ENCODE data around the gene KIAA1549. TPM values are rescaled to one million over a fixed set of nuclear protein-coding genes. Genes with fewer than 3 reads are reported as not detected.

Gene KIAA1549
- polyA plus RNA-seq, 2 donors, result 0.16 to 0.20 TPM

GRCh38 chr7:138837627-138838026 lies 143.6 kb downstream of the KIAA1549 start:
- Histone ChIP-seq H3K36me3 (ENCODE audit: control insufficient read depth in 2 of 2, insufficient read depth in 2 of 2, low read length in 1 of 2) (no peaks in the 10 kb centered on the region), H3K27ac (ENCODE audit: low read depth in 2 of 2, low read length in 1 of 2) (no peak overlapping the region), H3K9me3 (ENCODE audit: control insufficient read depth in 2 of 2, insufficient read depth in 1 of 2, low read depth in 1 of 2, low read length in 1 of 2) (no peaks in the 10 kb centered on the region), H3K27me3 (ENCODE audit: control insufficient read depth in 1 of 2, insufficient read depth in 2 of 2, low read length in 2 of 2) (no peaks in the 10 kb centered on the region), H3K4me1 (ENCODE audit: control insufficient read depth in 2 of 2, insufficient read depth in 2 of 2, low read length in 1 of 2) (no peaks in the 10 kb centered on the region), H3K4me3 (ENCODE audit: low read depth in 1 of 2, low read length in 2 of 2) (no peak overlapping the region)
- WGBS, 2 donors, result 54 to 55% methylated on average over 13 of the region's 13 CpGs

DNA sequence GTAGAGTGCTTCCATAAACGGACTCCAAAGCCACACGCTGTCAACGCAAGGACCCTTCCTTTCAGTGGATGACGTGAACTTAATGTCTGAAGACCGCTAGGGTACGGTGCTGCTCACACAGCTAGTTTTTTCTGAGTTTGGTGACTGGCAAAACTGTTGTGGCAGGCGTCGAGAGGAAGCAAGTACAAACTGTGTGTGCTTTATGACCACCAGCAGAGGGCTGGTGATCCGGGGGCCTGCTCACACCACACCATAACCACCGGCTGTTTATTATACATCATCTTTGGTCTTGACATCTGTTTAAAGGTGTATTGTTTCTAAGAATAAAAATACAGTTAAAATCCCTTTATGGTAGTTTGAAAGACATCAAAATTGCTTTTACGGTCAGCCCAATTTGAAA lies 146.1 kb downstream of the KIAA1549 start:
- no peaks in the 10 kb centered on the region for H3K36me3 ChIP-seq (ENCODE audit: control insufficient read depth in 2 of 2, insufficient read depth in 2 of 2, low read length in 1 of 2)
- no peaks in the 10 kb centered on the region for H3K4me1 ChIP-seq (ENCODE audit: control insufficient read depth in 2 of 2, insufficient read depth in 2 of 2, low read length in 1 of 2)
- H3K4me3 ChIP-seq (ENCODE audit: low read depth in 1 of 2, low read length in 2 of 2), result no peak overlapping the region
- no peaks in the 10 kb centered on the region for H3K9me3 ChIP-seq (ENCODE audit: control insufficient read depth in 2 of 2, insufficient read depth in 1 of 2, low read depth in 1 of 2, low read length in 1 of 2)
- WGBS, 2 donors, result 88% methylated on average over 11 of the region's 11 CpGs
- H3K27me3 ChIP-seq (ENCODE audit: control insufficient read depth in 1 of 2, insufficient read depth in 2 of 2, low read length in 2 of 2), result no peaks in the 10 kb centered on the region
- no peak overlapping the region for H3K27ac ChIP-seq (ENCODE audit: low read depth in 2 of 2, low read length in 1 of 2)

- WGBS, 2 donors, result 87 to 88% methylated on average over 9 of the region's 9 CpGs
- H3K36me3 ChIP-seq (ENCODE audit: control insufficient read depth in 2 of 2, insufficient read depth in 2 of 2, low read length in 1 of 2), result no peaks in the 10 kb centered on the region
- H3K9me3 ChIP-seq (ENCODE audit: control insufficient read depth in 2 of 2, insufficient read depth in 1 of 2, low read depth in 1 of 2, low read length in 1 of 2), result no peaks in the 10 kb centered on the region
- H3K4me1 ChIP-seq (ENCODE audit: control insufficient read depth in 2 of 2, insufficient read depth in 2 of 2, low read length in 1 of 2), result no peaks in the 10 kb centered on the region
- H3K4me3 ChIP-seq (ENCODE audit: low read depth in 1 of 2, low read length in 2 of 2), result no peak overlapping the region
- H3K27me3 ChIP-seq (ENCODE audit: control insufficient read depth in 1 of 2, insufficient read depth in 2 of 2, low read length in 2 of 2), result no peaks in the 10 kb centered on the region
- H3K27ac ChIP-seq (ENCODE audit: low read depth in 2 of 2, low read length in 1 of 2), result no peak overlapping the region
Measured at GRCh38 chr7:138834583-138834982, 146.6 kb downstream of the KIAA1549 start.

GRCh38 chr7:138833596-138833995 lies 147.6 kb downstream of the KIAA1549 start:
- WGBS, 2 donors, result 66 to 69% methylated on average over 5 of the region's 5 CpGs
- Histone ChIP-seq H3K4me3 (ENCODE audit: low read depth in 1 of 2, low read length in 2 of 2) (no peak overlapping the region), H3K27me3 (ENCODE audit: control insufficient read depth in 1 of 2, insufficient read depth in 2 of 2, low read length in 2 of 2) (no peaks in the 10 kb centered on the region), H3K27ac (ENCODE audit: low read depth in 2 of 2, low read length in 1 of 2) (no peak overlapping the region), H3K9me3 (ENCODE audit: control insufficient read depth in 2 of 2, insufficient read depth in 1 of 2, low read depth in 1 of 2, low read length in 1 of 2) (no peaks in the 10 kb centered on the region), H3K4me1 (ENCODE audit: control insufficient read depth in 2 of 2, insufficient read depth in 2 of 2, low read length in 1 of 2) (no peaks in the 10 kb centered on the region), H3K36me3 (ENCODE audit: control insufficient read depth in 2 of 2, insufficient read depth in 2 of 2, low read length in 1 of 2) (no peaks in the 10 kb centered on the region)

DNA sequence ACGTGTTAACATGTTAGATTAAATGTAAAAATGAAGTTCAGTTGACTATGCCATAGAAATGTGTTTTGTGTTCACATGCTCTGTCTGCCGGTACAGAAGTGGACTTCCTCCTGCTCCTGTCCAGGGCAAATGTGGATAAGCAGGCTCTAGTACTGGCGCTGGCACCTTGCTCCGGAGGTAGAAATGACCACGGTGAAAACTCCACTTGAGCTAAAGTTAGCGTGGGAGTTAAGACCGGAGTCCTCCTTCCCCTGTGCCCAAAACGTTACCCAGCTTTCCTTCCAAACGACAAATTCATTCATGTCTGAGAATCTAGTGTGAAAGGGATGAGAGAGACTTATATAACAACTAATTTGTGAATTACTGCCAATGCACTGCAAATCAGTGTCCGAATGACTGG lies 148.2 kb downstream of the KIAA1549 start:
- H3K27me3 ChIP-seq (ENCODE audit: control insufficient read depth in 1 of 2, insufficient read depth in 2 of 2, low read length in 2 of 2), result no peaks in the 10 kb centered on the region
- H3K4me3 ChIP-seq (ENCODE audit: low read depth in 1 of 2, low read length in 2 of 2), result no peak overlapping the region
- H3K27ac ChIP-seq (ENCODE audit: low read depth in 2 of 2, low read length in 1 of 2), result no peak overlapping the region
- H3K9me3 ChIP-seq (ENCODE audit: control insufficient read depth in 2 of 2, insufficient read depth in 1 of 2, low read depth in 1 of 2, low read length in 1 of 2), result no peaks in the 10 kb centered on the region
- no peaks in the 10 kb centered on the region for H3K36me3 ChIP-seq (ENCODE audit: control insufficient read depth in 2 of 2, insufficient read depth in 2 of 2, low read length in 1 of 2)
- WGBS, 2 donors, result 92 to 94% methylated on average over 10 of the region's 10 CpGs
- H3K4me1 ChIP-seq (ENCODE audit: control insufficient read depth in 2 of 2, insufficient read depth in 2 of 2, low read length in 1 of 2), result no peaks in the 10 kb centered on the region

GRCh38 chr7:138829335-138829734 lies 151.9 kb downstream of the KIAA1549 start:
- H3K27me3 ChIP-seq (ENCODE audit: control insufficient read depth in 1 of 2, insufficient read depth in 2 of 2, low read length in 2 of 2), result no peaks in the 10 kb centered on the region
- H3K36me3 ChIP-seq (ENCODE audit: control insufficient read depth in 2 of 2, insufficient read depth in 2 of 2, low read length in 1 of 2), result no peaks in the 10 kb centered on the region
- no peaks in the 10 kb centered on the region for H3K4me1 ChIP-seq (ENCODE audit: control insufficient read depth in 2 of 2, insufficient read depth in 2 of 2, low read length in 1 of 2)
- H3K4me3 ChIP-seq (ENCODE audit: low read depth in 1 of 2, low read length in 2 of 2), result no peak overlapping the region
- no peaks in the 10 kb centered on the region for H3K9me3 ChIP-seq (ENCODE audit: control insufficient read depth in 2 of 2, insufficient read depth in 1 of 2, low read depth in 1 of 2, low read length in 1 of 2)
- 86 to 92% methylated on average over 11 of the region's 11 CpGs for WGBS, 2 donors
- no peak overlapping the region for H3K27ac ChIP-seq (ENCODE audit: low read depth in 2 of 2, low read length in 1 of 2)

DNA sequence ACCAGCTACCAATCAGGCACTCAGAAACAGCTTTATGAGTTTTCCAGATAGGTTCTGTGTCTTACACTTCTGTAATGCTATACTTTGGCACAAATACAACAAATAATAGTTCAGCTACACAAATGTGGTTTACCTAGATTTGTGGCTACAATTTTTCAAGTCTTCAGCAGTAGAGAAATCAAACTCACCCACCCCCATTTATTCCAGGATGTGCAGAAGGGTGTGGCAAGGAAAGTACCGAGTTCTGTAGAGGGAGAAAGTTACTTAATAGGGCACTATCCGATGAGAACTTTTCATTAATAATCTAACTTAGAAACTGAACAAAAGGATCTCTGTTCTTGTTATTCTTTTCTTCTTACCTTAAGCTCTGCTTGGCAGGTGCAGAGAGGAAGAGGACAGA lies 152.9 kb downstream of the KIAA1549 start:
- 33 to 42% methylated on average over 2 of the region's 2 CpGs for whole genome bisulfite sequencing, 2 donors
- H3K27me3 ChIP-seq (ENCODE audit: control insufficient read depth in 1 of 2, insufficient read depth in 2 of 2, low read length in 2 of 2), result no peaks in the 10 kb centered on the region
- H3K4me1 ChIP-seq (ENCODE audit: control insufficient read depth in 2 of 2, insufficient read depth in 2 of 2, low read length in 1 of 2), result no peaks in the 10 kb centered on the region
- no peaks in the 10 kb centered on the region for H3K36me3 ChIP-seq (ENCODE audit: control insufficient read depth in 2 of 2, insufficient read depth in 2 of 2, low read length in 1 of 2)
- no peaks in the 10 kb centered on the region for H3K9me3 ChIP-seq (ENCODE audit: control insufficient read depth in 2 of 2, insufficient read depth in 1 of 2, low read depth in 1 of 2, low read length in 1 of 2)
- H3K4me3 ChIP-seq (ENCODE audit: low read depth in 1 of 2, low read length in 2 of 2), result no peak overlapping the region
- H3K27ac ChIP-seq (ENCODE audit: low read depth in 2 of 2, low read length in 1 of 2), result no peak overlapping the region

DNA sequence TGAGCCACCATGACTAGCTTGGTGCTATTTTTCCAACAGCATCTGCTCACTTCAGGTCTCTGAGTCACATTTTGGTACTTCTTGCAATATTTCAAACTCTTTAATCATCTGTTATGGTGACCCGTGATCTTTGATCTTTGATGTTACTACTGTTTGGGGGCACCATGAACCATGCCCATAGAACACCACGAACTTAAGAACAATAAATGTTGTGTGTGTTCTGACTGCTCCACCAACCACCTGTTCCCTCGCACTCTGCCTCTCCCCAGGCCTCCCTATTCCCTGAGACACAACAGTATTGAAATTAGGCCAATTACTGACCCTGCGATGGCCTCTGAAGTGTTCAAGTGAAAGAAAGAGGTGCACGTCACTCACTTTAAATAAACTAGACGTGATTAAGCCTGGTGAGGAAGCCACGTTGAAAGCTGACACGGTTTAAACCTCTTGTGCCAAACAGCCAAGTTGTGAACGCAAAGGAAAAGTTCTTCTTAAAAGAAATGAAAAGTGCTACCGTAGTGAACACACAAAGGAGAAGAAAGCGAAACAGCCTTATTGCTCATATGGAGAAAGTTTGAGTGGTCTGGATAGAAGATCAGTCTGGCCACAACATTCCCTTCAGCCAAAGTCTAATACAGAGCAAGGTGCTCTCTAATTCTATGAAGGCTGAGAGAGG lies 156.0 kb downstream of the KIAA1549 start:
- no peaks in the 10 kb centered on the region for H3K9me3 ChIP-seq (ENCODE audit: control insufficient read depth in 2 of 2, insufficient read depth in 1 of 2, low read depth in 1 of 2, low read length in 1 of 2)
- WGBS, 2 donors, result 79 to 84% methylated on average over 11 of the region's 11 CpGs
- H3K27me3 ChIP-seq (ENCODE audit: control insufficient read depth in 1 of 2, insufficient read depth in 2 of 2, low read length in 2 of 2), result no peaks in the 10 kb centered on the region
- H3K4me1 ChIP-seq (ENCODE audit: control insufficient read depth in 2 of 2, insufficient read depth in 2 of 2, low read length in 1 of 2), result no peaks in the 10 kb centered on the region
- H3K27ac ChIP-seq (ENCODE audit: low read depth in 2 of 2, low read length in 1 of 2), result no peak overlapping the region
- no peaks in the 10 kb centered on the region for H3K36me3 ChIP-seq (ENCODE audit: control insufficient read depth in 2 of 2, insufficient read depth in 2 of 2, low read length in 1 of 2)
- no peak overlapping the region for H3K4me3 ChIP-seq (ENCODE audit: low read depth in 1 of 2, low read length in 2 of 2)

GRCh38 chr7:138822867-138823535 lies 158.2 kb downstream of the KIAA1549 start:
- H3K36me3 ChIP-seq (ENCODE audit: control insufficient read depth in 2 of 2, insufficient read depth in 2 of 2, low read length in 1 of 2), result no peaks in the 10 kb centered on the region
- peaks cover 0 to 3% of the 10 kb centered on the region in 2 donors for H3K9me3 ChIP-seq (ENCODE audit: control insufficient read depth in 2 of 2, insufficient read depth in 1 of 2, low read depth in 1 of 2, low read length in 1 of 2)
- no peak overlapping the region for H3K4me3 ChIP-seq (ENCODE audit: low read depth in 1 of 2, low read length in 2 of 2)
- no peaks in the 10 kb centered on the region for H3K4me1 ChIP-seq (ENCODE audit: control insufficient read depth in 2 of 2, insufficient read depth in 2 of 2, low read length in 1 of 2)
- WGBS, 2 donors, result 91 to 96% methylated on average over 11 of the region's 11 CpGs
- H3K27me3 ChIP-seq (ENCODE audit: control insufficient read depth in 1 of 2, insufficient read depth in 2 of 2, low read length in 2 of 2), result no peaks in the 10 kb centered on the region
- no peak overlapping the region for H3K27ac ChIP-seq (ENCODE audit: low read depth in 2 of 2, low read length in 1 of 2)

GRCh38 chr7:138821912-138822311 lies 159.3 kb downstream of the KIAA1549 start:
- 91 to 92% methylated on average over 7 of the region's 7 CpGs for WGBS, 2 donors

More at GRCh38 chr7:138821912-138822311, 159.3 kb downstream of the KIAA1549 start:
- Histone ChIP-seq H3K4me3 (ENCODE audit: low read depth in 1 of 2, low read length in 2 of 2) (no peak overlapping the region), H3K27ac (ENCODE audit: low read depth in 2 of 2, low read length in 1 of 2) (no peak overlapping the region), H3K27me3 (ENCODE audit: control insufficient read depth in 1 of 2, insufficient read depth in 2 of 2, low read length in 2 of 2) (no peaks in the 10 kb centered on the region), H3K9me3 (ENCODE audit: control insufficient read depth in 2 of 2, insufficient read depth in 1 of 2, low read depth in 1 of 2, low read length in 1 of 2) (peaks cover 0 to 3% of the 10 kb centered on the region in 2 donors), H3K4me1 (ENCODE audit: control insufficient read depth in 2 of 2, insufficient read depth in 2 of 2, low read length in 1 of 2) (no peaks in the 10 kb centered on the region), H3K36me3 (ENCODE audit: control insufficient read depth in 2 of 2, insufficient read depth in 2 of 2, low read length in 1 of 2) (no peaks in the 10 kb centered on the region)

Measured in esophagus (tissue), 2 donors.